ENCODE data around the gene ADAM17.
A peak's percentile ranks its signal among the peaks of the same experiment; 100 is the strongest.
"Not testable (repeated sequence)": the region's sequence is repeated elsewhere in the genome, so short reads cannot be mapped to it uniquely, and the experiment has no call there.

Gene ADAM17

GRCh38 chr2:9565436-9566153 is 10.0 kb upstream of the ADAM17 start:
- no peak for DNase-seq

GRCh38 chr2:9560628-9561027 is 5.0 kb upstream of the ADAM17 start:
- DNase-seq, result no peak

DNA sequence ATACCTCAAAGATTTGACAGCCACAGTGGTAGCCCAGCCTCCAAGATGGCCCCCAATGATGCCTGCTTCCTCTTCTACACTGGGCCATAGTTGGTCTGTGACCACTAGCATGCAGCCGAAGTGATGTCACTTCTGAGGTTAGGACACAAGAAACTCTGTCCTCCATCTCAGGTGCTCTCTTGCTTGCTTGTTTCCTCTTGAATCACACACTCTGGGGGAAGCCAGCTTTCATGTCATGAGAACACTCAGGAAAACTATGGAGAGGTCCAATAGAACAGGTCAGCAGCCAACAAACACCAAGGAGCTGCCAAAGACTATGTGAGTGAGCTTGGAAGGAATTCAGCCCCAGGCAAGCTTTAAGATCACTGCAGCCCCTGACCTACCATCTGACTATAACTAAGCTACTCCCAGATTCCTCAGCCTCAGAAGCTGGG is 3.3 kb upstream of the ADAM17 start:
- DNase-seq, result no peak

GRCh38 chr2:9556121-9556743 is 602 bp upstream of the ADAM17 start:
- peak; percentile 19 for DNase-seq

DNA sequence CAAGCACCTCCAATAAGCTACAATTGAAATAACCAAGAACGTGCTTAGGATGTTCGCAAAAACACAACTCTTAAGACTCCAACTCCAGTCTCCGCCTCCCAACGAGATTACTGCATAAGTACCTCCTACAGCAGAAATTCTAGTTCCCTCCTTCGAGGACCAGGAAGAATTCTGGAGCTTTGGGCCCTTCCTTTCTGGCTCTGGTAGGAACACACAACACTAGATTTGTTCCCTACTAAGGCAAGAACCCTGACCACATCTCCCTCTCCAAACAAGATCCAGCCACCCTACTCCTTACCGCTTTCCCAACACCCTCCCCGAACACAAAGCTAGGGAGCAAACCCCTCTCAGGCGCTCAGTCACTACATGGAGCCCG is 721 bp downstream of the ADAM17 start:
- peak; percentile 23 for DNase-seq

GRCh38 chr2:9552219-9553178 is 3.1 kb downstream of the ADAM17 start:
- no peak for DNase-seq

DNA sequence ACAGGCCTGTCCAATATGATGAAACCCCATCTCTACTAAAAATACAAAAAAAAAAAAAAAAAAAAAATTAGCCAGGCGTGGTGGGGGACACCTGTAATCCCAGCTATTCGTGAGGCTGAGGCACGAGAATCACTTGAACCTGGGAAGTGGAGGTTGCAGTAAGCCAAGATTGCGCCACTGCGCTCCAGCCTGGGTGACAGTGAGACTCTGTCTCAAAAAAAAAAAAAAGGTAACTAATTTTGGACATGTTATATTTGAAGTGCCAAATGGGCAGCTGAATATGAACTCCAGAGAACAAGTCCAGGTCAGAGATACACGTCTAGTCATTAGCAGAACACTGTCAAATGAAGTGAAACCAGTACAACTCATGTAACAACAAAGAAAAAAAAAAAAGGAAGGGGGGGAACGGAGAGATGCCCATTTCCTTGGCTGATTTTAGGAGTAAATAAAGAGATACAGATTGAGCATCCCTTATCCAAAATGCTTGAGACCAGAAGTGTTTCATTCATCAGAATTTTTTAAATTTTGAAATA is 4.7 kb downstream of the ADAM17 start:
- not testable (repeated sequence) for DNase-seq

GRCh38 chr2:9549420-9549819 is 6.2 kb downstream of the ADAM17 start:
- DNase-seq, result no peak

DNA sequence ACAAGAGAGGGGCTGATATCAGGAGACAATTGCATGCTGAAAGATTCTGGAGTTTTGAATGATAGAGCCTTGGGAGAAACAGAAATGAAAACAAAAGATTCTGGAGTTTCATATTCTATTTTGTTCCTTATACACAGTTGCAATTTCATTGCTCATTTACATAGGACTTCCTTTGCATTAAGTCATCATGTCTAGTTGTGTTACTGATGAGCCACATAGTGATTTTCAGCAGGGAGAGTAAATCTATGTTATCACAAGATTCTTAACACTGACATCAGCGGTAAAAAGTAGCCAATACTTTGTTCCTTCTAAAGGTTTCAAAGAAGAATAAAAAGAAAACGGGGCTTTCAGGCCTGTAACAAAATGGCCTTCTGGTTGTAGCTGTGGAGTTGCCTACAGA is 7.1 kb downstream of the ADAM17 start:
- no peak for DNase-seq

DNA sequence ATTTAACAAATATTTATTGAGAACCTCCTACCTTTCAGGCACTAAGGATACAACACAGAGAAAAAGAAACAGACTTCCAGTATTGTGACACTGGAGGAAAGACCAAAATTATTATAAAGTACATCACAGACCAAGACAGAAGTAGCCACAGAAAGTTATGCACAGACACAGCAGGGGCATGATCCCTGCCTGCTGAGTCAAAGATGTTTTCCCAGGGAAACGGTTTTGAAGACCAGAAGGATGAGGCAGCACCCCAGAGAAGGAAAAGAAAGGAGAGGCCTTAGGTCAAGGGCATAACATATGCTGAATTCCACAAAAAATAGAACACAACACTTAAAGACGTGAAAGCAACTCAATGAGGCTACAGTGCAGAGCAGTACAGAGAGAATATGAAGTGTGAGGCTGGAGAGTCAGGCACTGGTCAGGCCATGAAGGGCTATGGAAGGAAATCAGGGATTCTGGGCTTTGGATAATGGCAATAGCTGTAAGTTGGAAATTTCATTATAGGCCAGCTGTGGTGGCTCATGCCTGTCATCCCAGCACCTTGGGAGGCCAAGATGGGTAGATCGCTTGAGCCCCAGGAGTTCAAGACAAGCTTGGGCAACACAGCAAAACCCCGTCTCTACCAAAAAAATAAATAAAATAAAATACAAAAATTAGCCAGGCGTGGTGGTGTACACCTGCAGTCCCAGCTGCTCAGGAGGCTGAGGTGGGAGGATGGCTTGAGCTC is 8.2 kb downstream of the ADAM17 start:
- no peak for DNase-seq

DNA sequence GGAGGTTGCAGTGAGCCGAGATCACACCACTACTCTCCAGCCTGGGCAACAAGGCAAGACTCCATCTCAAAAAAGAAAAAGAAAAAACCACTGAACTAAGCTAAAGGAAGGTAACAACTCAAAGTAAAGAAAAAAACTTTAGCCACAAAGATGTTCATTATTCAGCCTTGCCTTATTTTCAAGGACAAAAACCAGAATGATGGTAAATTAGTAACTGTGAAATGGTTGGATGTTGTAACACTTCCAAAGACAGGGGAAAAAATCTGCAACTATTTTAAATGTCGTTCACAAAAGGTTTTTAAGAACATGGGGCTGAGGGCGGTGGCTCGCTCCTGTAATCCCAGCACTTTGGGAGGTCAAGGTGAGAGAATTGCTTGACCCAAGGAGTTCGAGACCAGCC is 10.1 kb downstream of the ADAM17 start:
- no peak for DNase-seq

GRCh38 chr2:9543557-9543956 is 12.1 kb downstream of the ADAM17 start:
- no peak for DNase-seq

GRCh38 chr2:9539531-9539930 is 16.1 kb downstream of the ADAM17 start:
- no peak for DNase-seq

DNA sequence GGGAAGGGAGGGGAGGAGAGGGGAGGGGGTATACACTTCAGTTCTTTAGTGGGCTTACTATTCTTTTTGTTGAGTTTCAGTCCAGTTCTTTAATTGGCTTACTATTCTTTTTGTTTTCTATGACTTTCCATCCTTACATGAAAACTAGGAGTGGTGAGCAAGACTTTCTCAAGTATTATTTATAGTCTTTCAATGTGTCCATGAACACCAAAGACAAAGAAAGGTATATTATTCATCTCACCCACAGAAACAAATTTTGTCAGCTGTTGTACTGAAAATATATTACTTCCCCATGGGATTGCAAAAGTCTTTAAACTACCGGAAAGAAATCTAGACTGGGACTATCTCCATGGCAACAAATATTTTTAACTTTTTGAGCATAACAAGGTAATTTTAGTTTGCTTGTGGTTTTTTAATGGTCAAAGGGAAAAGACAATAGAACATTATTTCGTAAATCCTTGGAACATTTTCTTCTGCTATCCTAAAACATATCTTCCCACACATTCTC is 17.6 kb downstream of the ADAM17 start:
- no peak for DNase-seq

GRCh38 chr2:9536504-9536903 is 19.1 kb downstream of the ADAM17 start:
- no peak for DNase-seq

- DNase-seq, result no peak
Measured at GRCh38 chr2:9535177-9535576, 20.5 kb downstream of the ADAM17 start.

- DNase-seq, result no peak
Measured at GRCh38 chr2:9533663-9534062, 22.0 kb downstream of the ADAM17 start.

DNA sequence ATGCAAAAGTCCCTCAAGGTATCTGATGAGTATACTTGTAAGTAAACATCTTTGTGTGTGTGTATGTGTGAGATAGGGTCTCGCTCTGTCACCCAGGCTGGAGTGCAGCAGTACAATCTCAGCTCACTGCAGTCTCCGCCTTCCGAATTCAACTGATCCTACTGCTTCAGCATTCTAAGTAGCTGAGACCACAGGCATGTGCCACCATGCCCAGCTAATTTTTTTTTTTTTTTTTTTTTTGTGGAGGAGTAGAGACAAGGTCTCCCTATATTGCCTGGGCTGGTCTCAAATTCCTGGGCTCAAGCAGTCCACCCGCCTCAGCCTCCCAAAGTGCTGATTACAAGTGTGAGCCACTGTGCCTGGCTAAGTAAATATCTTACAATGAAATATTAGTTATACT is 23.2 kb downstream of the ADAM17 start:
- DNase-seq, result no peak

DNA sequence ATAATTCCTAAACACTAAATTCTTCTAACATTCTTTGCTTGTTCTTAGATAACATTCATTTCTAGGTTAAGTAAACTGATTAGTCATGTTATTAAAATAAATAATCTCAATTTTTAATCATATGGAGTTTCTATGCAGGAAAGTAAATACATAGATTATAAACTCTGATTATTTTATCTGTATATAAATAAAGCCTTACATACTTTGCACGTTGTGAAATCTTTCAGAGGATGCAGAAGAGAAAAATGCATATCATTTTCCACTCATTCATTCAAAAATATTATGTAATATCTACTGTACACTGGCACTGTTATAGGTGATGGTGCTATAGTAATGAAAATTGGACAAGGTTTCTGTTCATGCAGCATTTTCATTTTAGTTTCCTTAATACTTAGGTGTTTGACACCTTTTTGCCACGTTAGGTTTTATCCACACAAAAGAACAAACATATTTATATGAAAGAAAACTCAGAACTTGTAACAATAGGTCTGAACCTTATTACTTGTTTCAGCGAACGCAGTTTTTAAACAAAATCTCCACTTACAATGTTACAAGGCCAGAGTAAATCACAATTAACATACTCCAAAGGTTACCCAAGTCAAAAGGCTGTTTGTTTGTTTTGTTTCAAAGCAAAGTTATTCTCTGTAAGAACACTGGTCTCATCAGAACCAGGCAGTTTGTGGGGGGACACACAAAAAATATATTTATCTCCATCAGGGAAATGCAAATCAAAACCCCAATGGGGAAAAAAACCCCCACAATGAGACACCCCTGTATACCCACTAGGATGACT is 27.4 kb downstream of the ADAM17 start:
- DNase-seq, result no peak

DNA sequence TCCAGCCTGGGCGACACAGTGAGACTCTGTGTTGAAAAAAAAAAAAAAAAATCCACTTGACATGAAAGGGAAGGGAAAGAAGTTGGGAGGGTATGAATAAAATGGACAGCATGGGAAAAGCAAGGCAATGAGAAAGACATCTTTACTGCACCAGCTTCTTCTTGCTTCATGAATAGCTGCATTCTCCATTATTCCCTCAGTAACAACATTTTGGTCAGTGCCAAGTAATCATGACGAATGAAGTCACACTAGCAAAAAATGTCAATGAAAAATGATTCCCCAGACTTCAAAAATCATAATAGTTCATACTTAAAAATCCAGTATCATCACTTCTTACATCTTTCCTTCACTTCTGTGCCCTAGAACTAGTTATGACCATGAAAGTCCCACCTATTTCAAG is 30.4 kb downstream of the ADAM17 start:
- no peak for DNase-seq

- no peak for DNase-seq
Measured at GRCh38 chr2:9524291-9524690, 31.3 kb downstream of the ADAM17 start.

- no peak for DNase-seq
Measured at GRCh38 chr2:9519250-9519649, 36.4 kb downstream of the ADAM17 start.
